Measurements from ENCODE around the gene PPM1J. TPM values are rescaled to one million over a fixed set of nuclear protein-coding genes. Genes with fewer than 3 reads are reported as not detected.

The PPM1J gene
- polyA plus RNA-seq, 4 donors = 0.87 to 1.9 (median 1.3) TPM

Other genes starting within 250 kb of the PPM1J start
- 10 to 100 TPM in 1 of 4 donors, 1 to 10 TPM in 3; 4.2 to 56.0 (median 5.6) TPM for gene WNT2B, start 206.4 kb downstream of the PPM1J start, polyA plus RNA-seq (ENCODE audit: insufficient read length in 4 of 4)
- 10 to 100 TPM; 17.8 to 32.6 (median 30.3) TPM for gene ST7L, start 96.2 kb downstream of the PPM1J start, polyA plus RNA-seq (ENCODE audit: insufficient read length in 4 of 4)
- gene CAPZA1, start 95.5 kb downstream of the PPM1J start, polyA plus RNA-seq (ENCODE audit: insufficient read length in 4 of 4) = 100 to 1,000 TPM; 123 to 181 (median 130) TPM
- 10 to 100 TPM; 60.9 to 87.9 (median 68.9) TPM for gene MOV10, start 40.7 kb downstream of the PPM1J start, polyA plus RNA-seq (ENCODE audit: insufficient read length in 4 of 4)
- gene RHOC, start 8.2 kb downstream of the PPM1J start, polyA plus RNA-seq (ENCODE audit: insufficient read length in 4 of 4) = 100 to 1,000 TPM; 214 to 263 (median 219) TPM
- gene SLC16A1, start 240.9 kb upstream of the PPM1J start, polyA plus RNA-seq (ENCODE audit: insufficient read length in 4 of 4) = 10 to 100 TPM; 58.8 to 73.3 (median 65.0) TPM